ENCODE measurements around the gene MPZ. TPM values are rescaled to one million over a fixed set of nuclear protein-coding genes. Genes with fewer than 3 reads are reported as not detected.
"Not testable (repeated sequence)": the region's sequence is repeated elsewhere in the genome, so short reads cannot be mapped to it uniquely, and the experiment has no call there.

The MPZ gene
- 12.0 TPM for polyA plus RNA-seq (ENCODE audit: insufficient read length)

- no peak for DNase-seq
Measured at GRCh38 chr1:161309868-161310267, at the start of gene MPZ. Gene MPZ, minus strand, starts transcription at chr1:161309968. Its CDS starts 63 bp downstream, at chr1:161309905.

GRCh38 chr1:161359291-161359690, 49.5 kb upstream of the MPZ start:
- DNase-seq, result no peak

DNA sequence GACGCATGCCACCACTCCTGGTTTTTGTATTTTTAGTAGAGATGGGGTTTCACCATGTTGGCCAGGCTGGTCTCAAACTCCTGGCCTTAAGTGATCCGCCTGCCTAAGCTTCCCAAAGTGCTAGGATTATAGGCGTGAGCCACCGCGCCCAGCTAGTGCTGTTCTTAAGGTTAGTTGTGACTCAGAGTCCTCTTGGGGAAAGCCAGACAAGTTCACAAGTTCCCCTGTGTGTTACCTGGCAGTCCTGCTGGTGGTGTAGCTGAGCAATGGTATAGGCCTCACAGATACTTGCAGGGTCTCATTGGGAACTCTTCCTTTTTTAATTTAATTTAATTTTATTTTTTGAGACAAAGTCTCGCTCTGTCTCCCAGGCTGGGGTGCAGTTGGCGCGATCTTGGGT, 47.3 kb upstream of the MPZ start:
- no peak for DNase-seq

GRCh38 chr1:161351482-161351881, 41.7 kb upstream of the MPZ start:
- no peak for DNase-seq

DNA sequence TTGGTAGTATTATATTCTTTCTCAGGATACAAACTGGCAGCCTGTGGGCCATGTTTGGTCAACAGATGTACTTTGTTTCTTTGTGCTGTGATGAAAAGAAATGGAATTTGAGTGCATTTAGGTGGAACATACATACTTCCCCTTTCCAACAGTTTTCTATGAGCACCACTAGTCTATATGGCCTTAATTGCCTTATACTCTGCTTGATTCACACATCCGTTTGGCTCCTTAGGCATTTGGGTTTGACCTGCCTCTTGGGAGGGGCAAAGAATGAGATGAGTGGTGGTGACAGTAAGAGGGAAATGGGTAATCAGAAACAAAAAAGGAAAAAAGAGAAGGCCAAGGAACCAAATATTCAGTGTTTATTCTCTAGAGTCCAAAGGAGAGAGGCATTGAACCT, 40.9 kb upstream of the MPZ start:
- no peak for DNase-seq

GRCh38 chr1:161342821-161343220, 33.1 kb upstream of the MPZ start:
- no peak for DNase-seq

DNA sequence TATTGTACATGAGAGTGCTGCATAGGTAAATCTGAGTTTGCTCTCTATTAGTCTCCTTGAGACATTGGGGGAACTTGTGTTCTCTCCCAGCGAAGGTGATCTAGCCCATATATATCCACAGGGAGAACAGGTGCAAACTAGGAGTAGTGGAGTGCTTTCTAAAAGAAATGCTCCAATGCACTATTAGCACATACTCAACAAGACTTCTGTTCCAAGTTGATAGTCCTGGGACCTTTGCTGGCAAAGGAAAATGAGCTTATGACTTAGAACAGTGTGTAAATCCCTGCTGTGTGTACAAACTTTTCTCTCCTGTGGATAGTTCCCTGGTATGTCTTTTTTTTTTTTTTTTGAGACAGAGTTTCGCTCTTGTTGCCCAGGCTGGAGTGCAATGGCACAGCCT, 32.4 kb upstream of the MPZ start:
- DNase-seq, result no peak

- no peak for DNase-seq
Measured at GRCh38 chr1:161335796-161336195, 26.0 kb upstream of the MPZ start.

- DNase-seq, result no peak
Measured at GRCh38 chr1:161333166-161333565, 23.4 kb upstream of the MPZ start.

DNA sequence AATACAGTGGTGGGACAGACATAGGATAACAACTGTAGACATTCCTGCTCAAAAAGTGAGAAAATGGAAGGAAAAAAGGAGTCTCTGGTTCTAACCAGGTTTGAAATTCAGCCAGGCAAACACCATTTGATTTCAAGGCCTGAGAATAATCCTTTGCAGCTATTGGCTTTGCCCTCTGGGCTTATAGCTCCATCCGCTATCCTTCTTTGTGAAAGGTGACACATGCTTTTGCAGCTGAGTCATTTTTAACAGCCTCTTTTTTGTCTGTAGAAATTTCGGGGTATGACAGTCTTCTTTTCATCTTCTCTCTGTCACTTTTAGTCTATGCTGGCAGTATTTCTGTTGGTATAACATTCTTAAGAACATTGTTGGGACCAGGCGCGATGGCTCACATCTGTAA, 20.6 kb upstream of the MPZ start:
- DNase-seq, result no peak

DNA sequence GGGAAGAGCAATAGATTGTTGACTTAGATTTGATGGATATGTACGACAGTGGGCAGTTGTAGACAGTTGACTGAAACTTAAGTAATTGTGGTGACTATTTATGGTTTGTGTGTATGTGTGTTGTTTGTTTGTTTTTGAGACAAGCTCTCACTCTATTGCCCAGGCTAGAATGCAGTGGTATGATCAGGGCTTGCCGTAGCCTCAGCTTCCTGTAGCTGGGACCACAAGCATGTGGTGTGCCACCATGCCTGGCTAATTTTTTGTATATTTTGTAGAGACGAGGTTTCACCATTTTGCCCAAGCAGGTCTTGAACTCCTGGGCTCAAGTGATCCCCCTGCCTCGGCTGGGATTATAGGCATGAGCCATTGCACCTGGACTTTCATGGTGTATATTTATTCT, 14.3 kb upstream of the MPZ start:
- no peak for DNase-seq

DNA sequence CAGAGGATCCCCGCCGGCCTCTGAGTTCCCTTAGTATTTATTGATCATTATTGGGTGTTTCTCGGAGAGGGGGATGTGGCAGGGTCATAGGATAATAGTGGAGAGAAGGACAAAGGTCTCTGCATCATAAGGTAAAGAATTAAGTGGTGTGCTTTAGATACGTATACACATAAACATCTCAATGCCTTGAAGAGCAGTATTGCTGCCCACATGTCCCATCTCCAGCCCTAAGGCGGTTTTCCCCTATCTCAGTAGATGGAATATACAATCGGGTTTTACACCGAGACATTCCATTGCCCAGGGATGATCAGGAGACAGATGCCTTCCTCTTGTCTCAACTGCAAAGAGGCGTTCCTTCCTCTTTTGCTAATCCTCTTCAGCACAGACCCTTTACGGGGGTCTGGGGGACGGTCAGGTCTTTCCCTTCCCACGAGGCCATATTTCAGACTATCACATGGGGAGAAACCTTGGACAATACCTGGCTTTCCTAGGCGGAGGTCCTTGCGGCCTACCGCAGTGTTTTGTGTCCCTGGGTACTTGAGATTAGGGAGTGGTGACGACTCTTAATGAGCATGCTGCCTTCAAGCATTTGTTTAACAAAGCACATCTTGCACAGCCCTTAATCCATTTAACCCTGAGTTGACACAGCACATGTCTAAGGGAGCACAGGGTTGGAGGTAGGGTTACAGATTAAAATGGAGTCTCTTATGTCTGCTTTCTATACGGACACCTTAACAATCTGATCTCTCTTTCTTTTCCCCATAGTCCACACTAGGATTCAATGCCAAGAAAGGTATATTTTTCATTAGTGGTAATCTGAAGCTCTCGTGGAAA, 6.3 kb upstream of the MPZ start:
- not testable (repeated sequence) for DNase-seq

- DNase-seq, result peak; percentile 93
Measured at GRCh38 chr1:161314201-161314981, 4.6 kb upstream of the MPZ start, which contains the start of gene SDHC. Gene SDHC, plus strand, starts transcription at chr1:161314381. Its CDS starts 25 bp downstream, at chr1:161314406.

DNA sequence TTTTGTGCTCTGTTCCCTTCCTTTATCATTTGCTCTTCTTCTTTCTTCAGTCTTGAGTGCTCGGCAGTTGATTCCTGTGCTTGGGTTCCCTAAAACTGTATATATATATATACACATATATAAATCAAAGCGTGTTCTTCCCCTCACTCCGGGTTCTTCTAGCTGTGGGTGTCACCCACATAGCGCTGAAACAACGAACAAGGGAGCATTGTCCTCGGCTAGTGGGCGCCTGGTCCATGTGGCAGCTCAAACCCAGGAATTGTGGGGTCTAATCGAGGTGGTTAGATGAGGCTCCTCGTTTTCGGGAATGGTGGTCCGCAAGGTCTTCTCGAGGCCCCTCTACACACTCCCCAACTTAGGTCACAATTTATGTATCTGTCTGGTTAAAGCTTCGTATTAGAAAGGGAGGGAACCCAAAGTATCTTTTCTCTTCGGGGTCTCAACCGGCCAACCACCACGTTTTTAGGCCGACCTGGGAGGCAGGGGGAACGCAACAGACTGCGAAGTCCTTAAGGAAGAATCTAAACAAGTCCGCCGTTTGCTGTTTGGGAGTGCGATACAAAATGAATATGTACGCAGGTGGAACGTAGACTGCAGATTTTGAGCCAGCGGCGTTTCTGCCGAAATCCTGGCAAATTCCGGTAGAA, 3.9 kb upstream of the MPZ start:
- no peak for DNase-seq

GRCh38 chr1:161311595-161312181, 1.9 kb upstream of the MPZ start:
- DNase-seq, result no peak

DNA sequence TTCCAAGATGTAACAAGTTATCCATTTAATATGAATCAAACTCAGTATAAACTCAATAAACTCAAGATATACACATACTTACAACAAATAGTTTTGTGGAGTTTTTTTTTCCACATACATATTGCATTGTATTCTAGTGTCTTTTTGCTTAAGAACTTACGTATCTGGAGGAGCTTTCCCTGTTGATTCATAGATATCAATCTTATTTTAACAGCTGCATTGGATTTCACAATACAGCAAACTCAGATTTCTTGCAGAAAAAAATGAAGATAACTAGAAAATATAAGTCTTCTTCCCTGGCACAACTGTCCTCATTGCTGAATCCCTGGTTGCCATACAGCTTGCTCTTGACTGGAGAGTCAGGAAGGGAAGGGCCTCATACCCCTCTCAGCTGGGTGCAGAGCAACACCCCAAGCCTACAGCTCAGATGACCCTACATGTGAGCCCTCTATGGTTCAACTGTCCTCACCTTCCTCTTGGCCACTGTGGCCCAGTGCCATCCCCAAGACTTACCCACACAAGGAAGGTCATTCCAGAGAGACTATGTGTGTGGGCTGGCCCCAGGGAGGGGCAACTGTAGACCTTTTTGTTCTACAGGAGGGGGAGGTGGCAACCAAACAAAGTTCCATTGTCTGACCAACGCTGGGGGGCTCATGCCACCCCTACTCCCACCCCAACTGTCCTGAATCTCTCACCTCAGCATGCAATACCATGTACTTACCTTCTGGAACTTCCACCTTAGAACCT, 1.7 kb downstream of the MPZ start:
- no peak for DNase-seq

DNA sequence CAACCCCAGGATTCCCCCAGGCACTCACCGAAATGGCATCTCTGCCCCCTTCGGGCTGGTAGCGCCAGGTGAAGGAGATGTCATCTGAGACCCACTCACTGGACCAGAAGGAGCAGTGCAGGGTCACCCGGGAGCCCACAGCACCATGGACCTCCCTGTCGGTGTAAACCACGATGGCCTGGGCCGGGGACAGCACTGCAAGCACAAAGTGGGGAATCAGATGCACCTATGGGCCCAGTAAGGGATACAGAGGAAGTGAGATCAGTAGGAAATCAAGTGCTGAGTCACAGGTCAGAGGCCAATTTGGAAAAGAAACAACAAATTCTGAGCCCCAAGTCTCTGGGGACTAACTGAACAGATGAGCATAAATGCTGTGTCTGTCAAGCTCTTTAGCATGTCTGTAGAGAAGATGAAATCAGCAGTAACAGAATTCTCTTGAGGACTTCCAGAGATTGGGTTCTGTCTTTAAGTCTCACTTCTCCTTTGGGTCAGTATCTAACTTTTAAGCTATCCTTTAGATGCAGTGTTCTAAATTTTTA, 2.5 kb downstream of the MPZ start:
- no peak for DNase-seq

DNA sequence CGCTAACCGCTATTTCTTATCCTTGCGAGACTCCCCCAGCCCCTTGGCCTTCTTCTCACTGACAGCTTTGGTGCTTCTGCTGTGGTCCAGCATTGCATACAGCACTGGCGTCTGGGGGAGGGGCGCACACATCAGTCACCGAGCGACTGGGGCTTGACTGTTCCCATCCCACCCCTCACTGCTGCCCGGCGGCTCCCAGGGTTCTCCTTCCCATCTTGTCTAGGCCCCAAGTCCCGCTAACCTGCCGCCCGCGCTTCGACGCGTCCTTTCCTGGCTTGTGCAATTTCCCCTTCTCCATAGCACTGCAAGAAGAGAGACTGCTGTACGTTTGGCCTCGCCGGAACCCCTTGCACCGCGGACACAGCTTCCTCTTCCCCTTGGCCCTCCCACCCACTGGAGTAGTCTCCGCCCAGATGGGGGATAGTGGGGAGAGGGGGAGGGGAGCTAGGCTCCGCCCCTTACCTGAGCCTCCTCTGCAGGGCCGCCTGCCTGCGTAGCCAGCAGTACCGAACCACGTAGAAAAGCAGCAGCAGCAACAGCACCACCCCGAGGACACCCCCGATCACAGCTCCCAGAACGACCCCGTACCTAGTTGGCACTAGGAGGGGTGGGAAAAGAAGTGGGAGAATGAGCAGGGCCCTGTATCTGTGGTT, 3.8 kb downstream of the MPZ start:
- peak; percentile 64 for DNase-seq

- no peak for DNase-seq
Measured at GRCh38 chr1:161304927-161305866, 4.6 kb downstream of the MPZ start.

DNA sequence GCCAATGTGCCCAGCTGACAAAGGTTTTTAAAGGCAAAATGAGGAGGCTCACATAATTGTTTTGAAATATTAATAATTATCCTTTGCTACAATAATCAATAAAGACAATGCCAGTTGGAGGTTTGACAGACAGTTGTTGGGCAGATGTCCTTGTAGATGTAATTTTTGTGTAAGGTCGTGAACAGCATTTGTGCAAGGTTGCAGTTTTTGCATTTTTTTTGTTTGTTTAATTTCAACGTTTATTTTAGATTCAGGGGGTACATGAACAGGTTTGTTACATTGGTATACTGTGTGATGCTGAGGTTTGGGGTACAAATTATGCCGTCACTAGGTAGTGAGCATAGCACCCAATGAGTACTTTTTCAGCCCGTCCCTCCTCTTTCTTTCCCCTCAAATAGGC, 9.3 kb downstream of the MPZ start:
- no peak for DNase-seq
